H1 (cell line): Measurements from ENCODE around the gene F3. TPM values are rescaled to one million over a fixed set of nuclear protein-coding genes. Genes with fewer than 3 reads are reported as not detected.

Experiments
- CTCF ChIA-PET: fragments of 300-600 bp; sonication (Branson Sonifier 250); formaldehyde crosslinking; loops from one replicate; lab custom pipeline; 2021; ENCODE audit not compliant: partially characterized antibody; lab: Charles Lee
- POLR2A ChIA-PET: fragments of 300-600 bp; sonication (Branson Sonifier 250); formaldehyde crosslinking; loops from one replicate; lab custom pipeline; 2021; ENCODE audit warnings: inconsistent platforms; ENCODE audit not compliant: partially characterized antibody; lab: Charles Lee
- DNase-seq, 2 experiments: peaks; one replicate each; pipeline versions ENCODE4 v3.0.0 to v3.0.0-alpha.2; 2010 to 2022; ENCODE audit warnings: low spot score in 2 of 2, low read depth in 1 of 2, mixed read lengths in 1 of 2
- FAIRE-seq: peaks from 2 replicates; lab custom pipeline; 2011; peaks lifted over from hg19 to GRCh38; lab: Jason Lieb, UNC
- H2AFZ ChIP-seq: 2 replicates; pipeline ENCODE4 v1.8.1; 2012; ENCODE audit warnings: low read length, inconsistent platforms
- H2AK5ac ChIP-seq: 2 replicates; pipeline ENCODE4 v1.6.1; 2013; ENCODE audit warnings: low read depth, low read length
- H2BK120ac ChIP-seq: replicated peaks from 2 replicates; pipeline ENCODE3; 2013; ENCODE audit warnings: low read depth, low read length, inconsistent platforms
- H2BK12ac ChIP-seq: 2 replicates; pipeline ENCODE4 v1.6.1; 2013; ENCODE audit warnings: low read depth, low read length
- H2BK15ac ChIP-seq: 2 replicates; pipeline ENCODE4 v1.6.1; 2013; ENCODE audit warnings: low read length
- H2BK20ac ChIP-seq: 2 replicates; pipeline ENCODE4 v1.6.1; 2013; ENCODE audit warnings: low read length
- H2BK5ac ChIP-seq: 2 replicates; pipeline ENCODE4 v1.6.1; 2013; ENCODE audit warnings: low read depth, low read length
- H3K14ac ChIP-seq: 2 replicates; pipeline ENCODE4 v1.6.1; 2013; ENCODE audit warnings: inconsistent platforms; ENCODE audit not compliant: insufficient read length
- H3K18ac ChIP-seq: 2 replicates; pipeline ENCODE4 v1.6.1; 2013; ENCODE audit warnings: low read length; ENCODE audit errors: extremely low read depth
- H3K23ac ChIP-seq: 2 replicates; pipeline ENCODE4 v1.6.1; 2013; ENCODE audit warnings: inconsistent platforms; ENCODE audit not compliant: insufficient read length
- H3K23me2 ChIP-seq: 2 replicates; pipeline ENCODE4 v1.6.1; 2013; ENCODE audit warnings: low read depth, low read length
- H3K27ac ChIP-seq: 2 replicates; pipeline ENCODE4 v1.6.1; 2011; ENCODE audit warnings: low read depth, low read length, inconsistent platforms
- H3K27me3 ChIP-seq, 4 experiments: replicated peaks in 1 of 4; 1 replicate in 1 of 4; 2 replicates in 3 of 4; pipeline versions ENCODE4 v1.6.1 to v1.8.1; 2011 to 2013; ENCODE audit warnings: low read length in 3 of 4, mild to moderate bottlenecking in 3 of 4, inconsistent platforms in 2 of 4, mixed read lengths in 2 of 4, moderate library complexity in 1 of 4; ENCODE audit not compliant: control insufficient read depth in 3 of 4, insufficient read depth in 3 of 4; ENCODE audit errors: extremely low read depth in 1 of 4
- H3K36me3 ChIP-seq, 4 experiments: 2 replicates each; pipeline versions ENCODE4 v1.6.1 to v1.8.1; 2011 to 2013; ENCODE audit warnings: mild to moderate bottlenecking in 4 of 4, low read length in 3 of 4, moderate library complexity in 2 of 4, control low read depth in 1 of 4, inconsistent platforms in 1 of 4; ENCODE audit not compliant: insufficient read depth in 4 of 4, control insufficient read depth in 2 of 4
- H3K4ac ChIP-seq: replicated peaks from 2 replicates; pipeline ENCODE3; 2013; ENCODE audit warnings: low read length, low read depth, mixed read lengths, inconsistent platforms; ENCODE audit not compliant: insufficient read length
- H3K4me1 ChIP-seq, 4 experiments: replicated peaks in 1 of 4; 1 replicate in 1 of 4; 2 replicates in 3 of 4; pipeline versions ENCODE4 v1.6.1 to v1.8.1; 2011 to 2013; ENCODE audit warnings: low read length in 3 of 4, inconsistent platforms in 2 of 4, mixed read lengths in 1 of 4; ENCODE audit not compliant: insufficient read depth in 4 of 4, control insufficient read depth in 3 of 4
- H3K4me2 ChIP-seq, 2 experiments: 2 replicates each; pipeline versions ENCODE4 v1.6.1 to v1.8.1; 2011 to 2013; ENCODE audit warnings: low read depth in 2 of 2, low read length in 2 of 2, control low read depth in 1 of 2, inconsistent platforms in 1 of 2, mild to moderate bottlenecking in 1 of 2; ENCODE audit not compliant: insufficient read depth in 1 of 2
- H3K4me3 ChIP-seq, 4 experiments: fragments of 200-600, 300-600 bp in 1 of 4; sonication (generic), shearing (Covaris generic), sonication (Bioruptor Twin) in 1 of 4; 2 replicates each; pipeline versions ENCODE4 v1.5.1 to v1.8.1; 2011 to 2016; ENCODE audit warnings: low read length in 4 of 4, low read depth in 3 of 4, control low read depth in 2 of 4, inconsistent platforms in 2 of 4, mild to moderate bottlenecking in 2 of 4, mixed read lengths in 1 of 4, moderate library complexity in 1 of 4; ENCODE audit not compliant: insufficient read depth in 2 of 4; ENCODE audit errors: extremely low read depth in 1 of 4
- H3K56ac ChIP-seq: replicated peaks from 2 replicates; pipeline ENCODE3; 2013; ENCODE audit warnings: low read depth, mild to moderate bottlenecking, mixed read lengths, low read length, inconsistent platforms; ENCODE audit not compliant: insufficient read length
- H3K79me1 ChIP-seq: 2 replicates; pipeline ENCODE4 v1.6.1; 2013; ENCODE audit warnings: low read depth, low read length, control low read depth
- H3K79me2 ChIP-seq, 2 experiments: 2 replicates each; pipeline versions ENCODE4 v1.6.1 to v1.8.1; 2012 to 2013; ENCODE audit warnings: low read length in 2 of 2, mild to moderate bottlenecking in 2 of 2, inconsistent platforms in 1 of 2; ENCODE audit not compliant: insufficient read depth in 2 of 2, control insufficient read depth in 1 of 2
- H3K9ac ChIP-seq, 4 experiments: replicated peaks in 1 of 4; 1 replicate in 1 of 4; 2 replicates in 3 of 4; pipeline versions ENCODE4 v1.6.1 to v1.8.1; 2011 to 2013; ENCODE audit warnings: low read depth in 3 of 4, low read length in 3 of 4, control low read depth in 2 of 4, mild to moderate bottlenecking in 2 of 4, moderate library complexity in 2 of 4, inconsistent platforms in 1 of 4; ENCODE audit errors: extremely low read depth in 1 of 4
- H3K9me3 ChIP-seq, 2 experiments: 2 replicates each; pipeline versions ENCODE4 v1.6.1 to v1.8.1; 2012 to 2013; ENCODE audit warnings: mild to moderate bottlenecking in 2 of 2, moderate library complexity in 2 of 2, control low read depth in 1 of 2, inconsistent platforms in 1 of 2, low read depth in 1 of 2, low read length in 1 of 2, mixed read lengths in 1 of 2; ENCODE audit not compliant: insufficient read depth in 2 of 2
- H4K20me1 ChIP-seq, 2 experiments: replicated peaks in 1 of 2; 2 replicates each; pipeline versions ENCODE3 to v1.8.1; 2011 to 2013; ENCODE audit warnings: inconsistent platforms in 2 of 2, low read length in 2 of 2, mild to moderate bottlenecking in 1 of 2; ENCODE audit not compliant: insufficient read depth in 2 of 2, control insufficient read depth in 1 of 2
- H4K5ac ChIP-seq: 2 replicates; pipeline ENCODE4 v1.6.1; 2013; ENCODE audit warnings: low read length, low read depth, mixed read lengths, inconsistent platforms; ENCODE audit not compliant: insufficient read length
- H4K8ac ChIP-seq: 2 replicates; pipeline ENCODE4 v1.8.0; 2013; ENCODE audit warnings: mild to moderate bottlenecking, moderate library complexity, low read length, inconsistent platforms; ENCODE audit not compliant: insufficient read depth; ENCODE audit errors: extremely low read depth
- H4K91ac ChIP-seq: replicated peaks from 2 replicates; pipeline ENCODE3; 2013; ENCODE audit warnings: low read length, mixed read lengths, inconsistent platforms; ENCODE audit not compliant: insufficient read length
- CBX5 ChIP-seq: fragments of 300-800, 300-1000 bp; sonication (generic); IDR thresholded peaks from 2 replicates; pipeline ENCODE4 v1.7.1; 2016; ENCODE audit warnings: antibody characterized with exemption, low read length, low read depth
- HDAC2 ChIP-seq, 2 experiments: fragments of 300-600 bp in 1 of 2; sonication (generic) in 1 of 2; IDR thresholded peaks; 2 replicates each; pipeline ENCODE4 v1.6.1; 2011 to 2012; ENCODE audit warnings: low read depth in 2 of 2, low read length in 2 of 2, mild to moderate bottlenecking in 2 of 2, moderate library complexity in 2 of 2, borderline replicate concordance in 1 of 2, inconsistent platforms in 1 of 2
- MAFK ChIP-seq: IDR thresholded peaks from 2 replicates; pipeline ENCODE4 v1.6.1; 2012; ENCODE audit warnings: low read depth, mild to moderate bottlenecking, improper control_type of control experiment, low read length
- PHF8 ChIP-seq: fragments of 200-600 bp; sonication (generic); conservative IDR thresholded peaks from 2 replicates; pipeline ENCODE4 v1.7.1; 2012; ENCODE audit warnings: low read depth, mild to moderate bottlenecking, inconsistent platforms, low read length, moderate library complexity
- RBBP5 ChIP-seq: IDR thresholded peaks from 2 replicates; pipeline ENCODE4 v1.7.1; 2012; ENCODE audit warnings: low read depth, mild to moderate bottlenecking, inconsistent platforms, low read length, moderate library complexity, borderline replicate concordance
- RFX5 ChIP-seq: IDR thresholded peaks from 2 replicates; pipeline ENCODE4 v1.6.1; 2011; ENCODE audit warnings: low read depth, low read length, improper control_type of control experiment, borderline replicate concordance
- WGBS, 2 experiments: shearing (Covaris generic) in 1 of 2; methylation state at CpG; one replicate each; pipeline versions ENCODE4 v1.1.6 to v1.1.7; 2013 to 2015; ENCODE audit warnings: low lambda C conversion rate in 2 of 2, mixed read lengths in 2 of 2, inconsistent platforms in 1 of 2, low coverage in 1 of 2, missing lambda C conversion rate in 1 of 2; ENCODE audit not compliant: insufficient replicate concordance in 2 of 2, insufficient coverage in 1 of 2, insufficient read length in 1 of 2; ENCODE audit errors: extremely low coverage in 1 of 2, missing lambda C conversion rate in 1 of 2; 5-methylcytosine and 5-hydroxymethylcytosine counted together
- polyA plus RNA-seq, 7 experiments: library from polyadenylated mRNA; depleted of rRNA in 3 of 7; stranded (reverse) in 5 of 7; unstranded in 2 of 7; fragments of >200 nt in 5 of 7; fragments of 200-250 nt in 2 of 7; gene quantifications; 1 replicate in 5 of 7; 2 replicates in 1 of 7; 4 replicates in 1 of 7; pipeline versions ENCODE4 v1.2.1 to v1.2.3, GENCODE V29; 2011 to 2013; ENCODE audit warnings: missing spikeins in 2 of 7, mixed read lengths in 2 of 7
- total RNA-seq: library from RNA; stranded (reverse); fragmentation: NEBNext Ultra II Directional; extraction: Animal tissue kit (Norgen Biotek cat#: 25700); gene quantifications from 2 replicates; pipeline ENCODE4 v1.2.1, GENCODE V29; 2021
- TF ChIP-seq, protein P1 (sequence below): IDR thresholded peaks from 2 replicates; pipeline ENCODE4 v1.6.1; 2012; ENCODE audit warnings: inconsistent platforms

F3 gene
- total and polyA plus RNA-seq, 2 of the 8 experiments (the other 6 are each of a cell fraction or from before 2014, with no cell fraction given), result 2.6 to 8.6 TPM

DNA sequence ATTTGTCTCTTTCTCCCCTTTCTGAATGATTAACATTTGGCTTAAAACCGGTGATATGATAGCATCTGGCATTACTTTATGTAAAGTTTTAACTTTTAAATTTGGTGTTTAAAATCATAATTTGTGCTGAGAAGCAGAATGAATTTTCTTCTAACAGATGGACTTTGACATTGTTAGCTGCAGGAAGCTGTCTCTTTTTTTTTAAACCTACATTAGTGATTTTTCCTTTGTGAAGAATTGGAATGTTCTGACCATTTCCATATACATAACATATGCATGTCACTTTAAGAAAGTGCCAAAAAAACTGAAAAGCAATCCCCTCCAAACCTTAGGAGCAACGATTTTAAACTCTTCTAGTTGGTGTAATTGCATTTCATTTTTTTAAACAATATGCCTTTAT lies 22.2 kb downstream of the F3 start:
- Histone ChIP-seq H3K4ac (no peak overlapping the region), H2BK15ac (no peak overlapping the region), H4K5ac (no peak overlapping the region), H3K9ac (no peak overlapping the region), H3K4me1 (no peaks in the 10 kb centered on the region), H2AK5ac (no peak overlapping the region), H2BK120ac (no peak overlapping the region), H3K27me3 (no peaks in the 10 kb centered on the region), H3K79me2 (no peaks in the 10 kb centered on the region), H3K4me3 (no peak overlapping the region), H2BK20ac (no peak overlapping the region), H2BK5ac (no peak overlapping the region), H3K4me2 (no peak overlapping the region), H4K8ac (no peak overlapping the region), H3K9me3 (no peaks in the 10 kb centered on the region), H4K91ac (no peak overlapping the region), H2BK12ac (no peak overlapping the region), H3K23ac (no peak overlapping the region), H3K56ac (no peak overlapping the region), H3K36me3 (no peaks in the 10 kb centered on the region), H3K23me2 (no peaks in the 10 kb centered on the region), H3K18ac (no peak overlapping the region), H2AFZ (no peak overlapping the region), H3K27ac (no peak overlapping the region), H3K14ac (no peak overlapping the region), H3K79me1 (no peaks in the 10 kb centered on the region), H4K20me1 (no peaks in the 10 kb centered on the region)
- DNase-seq, result no peak
- TF ChIP-seq RBBP5 (no peak), HDAC2 (IDR thresholded peaks at IDR 0.05; ENCODE audit: borderline replicate concordance in 1 of 2, low read depth in 2 of 2, low read length in 2 of 2) (no peak), PHF8 (no peak), MAFK (no peak), RFX5 (no peak), CBX5 (no peak)
- TF ChIP-seq, protein P1, sequence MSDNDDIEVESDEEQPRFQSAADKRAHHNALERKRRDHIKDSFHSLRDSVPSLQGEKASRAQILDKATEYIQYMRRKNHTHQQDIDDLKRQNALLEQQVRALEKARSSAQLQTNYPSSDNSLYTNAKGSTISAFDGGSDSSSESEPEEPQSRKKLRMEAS, result no peak
- ChIA-PET CTCF (interaction anchor here (1.3 to 15.1 kb wide), 4 partner anchors 9 to 286 kb away, joined by 4 to 212 read pairs (median 5); no protein-coding TSS in a partner anchor), POLR2A (no interaction called here)
- 88% methylated on average over 2 of the region's 2 CpGs; no CpG with 5 or more reads in 1 of the 2 experiments for WGBS, 2 experiments
- no peak for FAIRE-seq
